Endothelial cell (in vitro differentiated cells): ENCODE measurements around the gene PARD3. TPM values are rescaled to one million over a fixed set of nuclear protein-coding genes. Genes with fewer than 3 reads are reported as not detected.

Source experiments
- DNase-seq: peaks from one replicate; pipeline ENCODE4 v3.0.0; 2021; ENCODE audit warnings: low spot score
- H3K27ac Mint-ChIP-seq: one replicate; pipeline ENCODE4 v1.8.0; 2021; ENCODE audit warnings: mixed read lengths, inconsistent platforms; ENCODE audit not compliant: unreplicated experiment
- H3K27me3 Mint-ChIP-seq: one replicate; pipeline ENCODE4 v1.8.0; 2021; ENCODE audit warnings: mild to moderate bottlenecking, moderate library complexity, mixed read lengths, inconsistent platforms; ENCODE audit not compliant: unreplicated experiment
- H3K36me3 Mint-ChIP-seq: one replicate; pipeline ENCODE4 v1.8.0; 2021; ENCODE audit warnings: mild to moderate bottlenecking, low read depth, mixed read lengths, inconsistent platforms; ENCODE audit not compliant: unreplicated experiment
- H3K4me1 Mint-ChIP-seq: one replicate; pipeline ENCODE4 v1.8.0; 2021; ENCODE audit warnings: mild to moderate bottlenecking, mixed read lengths, inconsistent platforms; ENCODE audit not compliant: unreplicated experiment
- H3K4me3 Mint-ChIP-seq: one replicate; pipeline ENCODE4 v1.8.0; 2021; ENCODE audit warnings: mild to moderate bottlenecking, mixed read lengths, inconsistent platforms; ENCODE audit not compliant: unreplicated experiment
- H3K9me3 Mint-ChIP-seq: one replicate; pipeline ENCODE4 v1.8.0; 2021; ENCODE audit warnings: mixed read lengths, inconsistent platforms; ENCODE audit not compliant: unreplicated experiment
- total RNA-seq: library from RNA; stranded (reverse); fragmentation: NEBNext Ultra II Directional; extraction: Animal tissue kit (Norgen Biotek cat#: 25700); gene quantifications from one replicate; pipeline ENCODE4 v1.2.1, GENCODE V29; 2021; ENCODE audit not compliant: unreplicated experiment
- TF ChIP-seq, protein P1 (sequence below): fragments of 200-600 bp; sonication (generic); IDR thresholded peaks from one replicate; pipeline ENCODE4 v1.5.0; 2021; ENCODE audit warnings: antibody characterized with exemption; ENCODE audit not compliant: unreplicated experiment

PARD3 gene
- total RNA-seq, 1 donor from 2014 or later, result 35.2 TPM

DNA sequence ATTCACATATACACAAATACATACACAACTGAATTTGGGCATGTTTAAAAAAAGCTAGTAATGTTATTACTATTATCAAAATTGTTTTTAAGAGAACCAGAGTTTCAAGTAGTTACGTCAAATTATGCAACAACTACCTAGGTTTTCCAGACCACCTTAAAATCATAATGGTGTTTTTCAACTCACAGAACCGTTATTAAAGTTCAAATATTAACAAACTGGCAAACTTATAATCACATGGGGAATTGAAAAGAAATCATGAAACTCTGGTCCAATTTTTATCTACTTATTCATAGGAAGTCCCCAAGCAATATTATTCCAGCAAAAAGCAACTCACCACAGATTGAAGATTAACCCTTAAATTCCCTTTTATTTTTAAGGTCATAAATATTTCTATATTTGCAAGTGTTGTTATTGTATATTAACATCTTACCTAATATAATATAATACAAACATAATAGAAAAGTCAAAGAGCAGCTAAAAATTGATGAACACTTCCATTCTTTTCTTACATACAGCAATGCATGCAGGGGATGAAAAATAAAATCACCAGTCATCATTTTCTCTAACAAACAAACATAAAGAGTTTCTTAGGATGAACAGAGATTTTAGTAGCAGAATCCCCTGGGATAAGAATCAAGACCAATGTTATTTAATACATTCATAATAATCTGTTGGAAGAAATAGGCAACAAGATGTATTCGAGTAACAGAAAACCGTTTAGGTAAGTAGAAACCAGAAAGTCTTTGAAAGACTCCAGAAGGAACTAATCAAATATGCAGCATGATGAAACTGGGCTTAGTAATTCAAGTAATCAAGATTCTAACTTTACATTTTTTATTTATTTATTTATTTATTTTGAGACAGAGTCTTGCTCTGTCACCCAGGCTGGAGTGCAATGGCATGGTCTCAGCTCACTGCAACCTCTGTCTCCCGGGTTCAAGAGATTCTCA, 391.1 kb downstream of the PARD3 start:
- Mint-ChIP-seq H3K4me3 (no peak overlapping the region), H3K4me1 (peaks cover 12% of the 10 kb centered on the region), H3K27ac (no peak overlapping the region), H3K27me3 (no peaks in the 10 kb centered on the region), H3K36me3 (no peaks in the 10 kb centered on the region), H3K9me3 (no peaks in the 10 kb centered on the region)
- TF ChIP-seq, protein P1, sequence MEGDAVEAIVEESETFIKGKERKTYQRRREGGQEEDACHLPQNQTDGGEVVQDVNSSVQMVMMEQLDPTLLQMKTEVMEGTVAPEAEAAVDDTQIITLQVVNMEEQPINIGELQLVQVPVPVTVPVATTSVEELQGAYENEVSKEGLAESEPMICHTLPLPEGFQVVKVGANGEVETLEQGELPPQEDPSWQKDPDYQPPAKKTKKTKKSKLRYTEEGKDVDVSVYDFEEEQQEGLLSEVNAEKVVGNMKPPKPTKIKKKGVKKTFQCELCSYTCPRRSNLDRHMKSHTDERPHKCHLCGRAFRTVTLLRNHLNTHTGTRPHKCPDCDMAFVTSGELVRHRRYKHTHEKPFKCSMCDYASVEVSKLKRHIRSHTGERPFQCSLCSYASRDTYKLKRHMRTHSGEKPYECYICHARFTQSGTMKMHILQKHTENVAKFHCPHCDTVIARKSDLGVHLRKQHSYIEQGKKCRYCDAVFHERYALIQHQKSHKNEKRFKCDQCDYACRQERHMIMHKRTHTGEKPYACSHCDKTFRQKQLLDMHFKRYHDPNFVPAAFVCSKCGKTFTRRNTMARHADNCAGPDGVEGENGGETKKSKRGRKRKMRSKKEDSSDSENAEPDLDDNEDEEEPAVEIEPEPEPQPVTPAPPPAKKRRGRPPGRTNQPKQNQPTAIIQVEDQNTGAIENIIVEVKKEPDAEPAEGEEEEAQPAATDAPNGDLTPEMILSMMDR, result no peak
- DNase-seq, result no peak

DNA sequence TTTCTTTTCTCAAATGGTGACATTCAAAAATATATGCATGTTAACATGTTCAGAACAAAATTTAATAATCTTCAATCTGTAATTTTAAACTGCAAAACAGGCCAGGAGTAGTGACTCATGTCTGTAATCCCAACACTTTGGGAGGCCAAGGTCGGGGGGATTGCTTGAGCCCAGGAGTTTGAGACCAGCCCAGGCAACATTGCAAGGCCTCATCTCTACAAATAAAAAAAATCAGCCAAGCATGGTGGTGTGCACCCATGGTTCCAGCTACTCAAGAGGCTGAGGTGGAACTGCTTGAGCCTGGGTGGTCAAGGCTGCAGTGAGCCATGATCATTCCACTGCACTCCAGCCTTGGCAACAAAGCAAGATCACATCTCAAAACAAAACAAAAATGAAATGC, 394.3 kb downstream of the PARD3 start:
- Mint-ChIP-seq H3K9me3 (no peaks in the 10 kb centered on the region), H3K36me3 (no peaks in the 10 kb centered on the region), H3K4me3 (no peak overlapping the region), H3K27ac (no peak overlapping the region), H3K4me1 (no peaks in the 10 kb centered on the region), H3K27me3 (peaks cover 2% of the 10 kb centered on the region)
- DNase-seq, result no peak
- TF ChIP-seq, protein P1, result no peak

- H3K4me3 Mint-ChIP-seq, result no peak overlapping the region
- H3K9me3 Mint-ChIP-seq, result no peaks in the 10 kb centered on the region
- DNase-seq, result no peak
- H3K36me3 Mint-ChIP-seq, result no peaks in the 10 kb centered on the region
- no peak overlapping the region for H3K27ac Mint-ChIP-seq
- H3K27me3 Mint-ChIP-seq, result peaks cover 2% of the 10 kb centered on the region
- TF ChIP-seq, protein P1, result no peak
- H3K4me1 Mint-ChIP-seq, result no peaks in the 10 kb centered on the region
Measured at GRCh38 chr10:34420273-34420672, 394.8 kb downstream of the PARD3 start.

GRCh38 chr10:34415039-34415438, 400.1 kb downstream of the PARD3 start:
- H3K9me3 Mint-ChIP-seq, result no peaks in the 10 kb centered on the region
- H3K4me3 Mint-ChIP-seq, result no peak overlapping the region
- TF ChIP-seq, protein P1, result no peak
- no peak for DNase-seq
- no peak overlapping the region for H3K27ac Mint-ChIP-seq
- H3K27me3 Mint-ChIP-seq, result peaks cover 2% of the 10 kb centered on the region
- H3K36me3 Mint-ChIP-seq, result no peaks in the 10 kb centered on the region
- peaks cover 12% of the 10 kb centered on the region for H3K4me1 Mint-ChIP-seq
